Epithelial cell of proximal tubule (primary cell): ENCODE results near the gene TMEM119. TPM values are rescaled to one million over a fixed set of nuclear protein-coding genes. Genes with fewer than 3 reads are reported as not detected.
A peak's percentile ranks its signal among the peaks of the same experiment; 100 is the strongest.
"Not testable (repeated sequence)": the region's sequence is repeated elsewhere in the genome, so short reads cannot be mapped to it uniquely, and the experiment has no call there.

Source experiments
- DNase-seq: peaks from one replicate; pipeline ENCODE4 v3.0.0-alpha.2; 2011; ENCODE audit warnings: low read depth
- H3K4me3 ChIP-seq: 2 replicates; pipeline ENCODE4 v1.5.1; 2011; ENCODE audit warnings: low read depth, mild to moderate bottlenecking, low read length
- total RNA-seq: library from RNA; depleted of rRNA; stranded (reverse); fragments of >200 nt; gene quantifications from 2 replicates; pipeline ENCODE4 v1.2.3, GENCODE V29; 2015
- TF ChIP-seq, protein P1 (sequence below): conservative IDR thresholded peaks from 2 replicates; pipeline ENCODE4 v1.5.1; 2012; ENCODE audit warnings: low read depth, mild to moderate bottlenecking, low read length

The TMEM119 gene
- total RNA-seq, 1 donor from 2014 or later = 0.06 TPM

DNA sequence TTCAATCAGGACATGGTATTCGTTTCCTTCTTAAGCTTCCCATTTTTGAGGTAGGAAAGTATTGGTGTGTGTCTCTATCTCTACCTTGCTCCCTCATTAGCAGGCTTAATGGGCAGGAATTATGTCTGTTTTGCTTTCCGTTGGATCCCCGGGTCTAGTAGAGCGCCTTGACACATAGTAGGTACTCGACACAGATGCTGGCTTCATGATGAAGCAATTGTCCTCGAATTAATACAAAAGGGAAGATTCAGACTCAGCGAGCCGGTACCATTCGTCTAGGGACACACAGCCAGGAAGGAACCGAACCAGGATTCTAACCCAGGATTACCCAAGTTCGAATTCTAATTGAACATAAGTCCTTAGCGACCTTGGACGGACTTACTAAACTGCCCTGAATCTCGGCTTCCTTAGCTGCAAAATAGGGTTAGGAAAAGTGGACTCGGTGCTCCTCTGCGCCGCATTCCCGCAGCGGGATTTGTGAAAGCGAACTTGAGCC, 36.0 kb downstream of the TMEM119 start:
- H3K4me3 ChIP-seq = peak overlapping the region; percentile 92
- DNase-seq = no peak
- TF ChIP-seq, protein P1, sequence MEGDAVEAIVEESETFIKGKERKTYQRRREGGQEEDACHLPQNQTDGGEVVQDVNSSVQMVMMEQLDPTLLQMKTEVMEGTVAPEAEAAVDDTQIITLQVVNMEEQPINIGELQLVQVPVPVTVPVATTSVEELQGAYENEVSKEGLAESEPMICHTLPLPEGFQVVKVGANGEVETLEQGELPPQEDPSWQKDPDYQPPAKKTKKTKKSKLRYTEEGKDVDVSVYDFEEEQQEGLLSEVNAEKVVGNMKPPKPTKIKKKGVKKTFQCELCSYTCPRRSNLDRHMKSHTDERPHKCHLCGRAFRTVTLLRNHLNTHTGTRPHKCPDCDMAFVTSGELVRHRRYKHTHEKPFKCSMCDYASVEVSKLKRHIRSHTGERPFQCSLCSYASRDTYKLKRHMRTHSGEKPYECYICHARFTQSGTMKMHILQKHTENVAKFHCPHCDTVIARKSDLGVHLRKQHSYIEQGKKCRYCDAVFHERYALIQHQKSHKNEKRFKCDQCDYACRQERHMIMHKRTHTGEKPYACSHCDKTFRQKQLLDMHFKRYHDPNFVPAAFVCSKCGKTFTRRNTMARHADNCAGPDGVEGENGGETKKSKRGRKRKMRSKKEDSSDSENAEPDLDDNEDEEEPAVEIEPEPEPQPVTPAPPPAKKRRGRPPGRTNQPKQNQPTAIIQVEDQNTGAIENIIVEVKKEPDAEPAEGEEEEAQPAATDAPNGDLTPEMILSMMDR = no peak

DNA sequence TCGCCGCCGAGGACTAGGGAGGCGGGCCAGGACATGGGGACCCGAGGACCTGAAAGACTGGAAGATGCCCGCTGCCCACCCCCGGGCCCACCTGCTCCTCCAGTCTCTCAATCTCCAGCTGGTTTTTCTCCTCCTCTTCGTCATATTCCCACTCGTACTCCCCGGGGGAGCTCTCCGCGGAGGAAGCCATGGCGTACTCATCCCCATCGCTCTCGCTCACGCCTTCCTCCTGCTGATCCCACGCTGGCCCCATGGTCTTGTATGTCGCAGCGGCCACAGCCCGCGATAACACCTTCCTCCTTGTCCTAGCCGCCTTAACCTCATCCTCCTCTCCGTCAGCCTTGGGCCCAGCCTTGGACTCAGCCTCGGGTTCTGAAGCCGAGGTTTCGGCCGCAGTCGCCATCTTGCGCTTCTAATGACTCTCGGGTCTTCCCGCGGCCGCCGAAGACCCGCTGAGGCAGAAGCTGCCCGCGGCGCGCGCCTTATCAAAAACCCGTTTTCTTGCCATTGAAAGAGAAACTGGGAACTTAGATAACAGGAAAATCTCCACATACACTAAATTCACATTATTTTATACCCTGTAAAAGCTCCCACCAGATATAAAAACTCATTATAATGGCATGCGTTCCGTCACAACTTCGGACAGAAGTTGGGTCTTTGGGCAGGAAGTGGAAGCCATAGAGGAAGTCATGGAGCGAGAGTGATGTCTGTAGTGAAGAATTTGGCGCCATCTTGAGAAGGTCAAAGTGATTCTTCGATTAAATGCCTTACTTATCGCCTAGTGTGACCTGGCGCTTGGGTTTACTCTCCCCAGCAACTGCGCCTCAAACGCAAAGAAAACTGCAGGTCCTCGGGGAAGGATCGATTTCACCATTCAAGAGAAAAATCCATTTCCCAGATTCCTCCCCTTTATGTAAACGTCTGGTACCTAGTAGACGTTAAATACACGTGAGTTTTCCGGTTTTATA, 36.8 kb downstream of the TMEM119 start, which contains the start of gene SART3:
Gene SART3, minus strand, starts transcription at position 422 of the 968 bp plus-strand sequence. Its CDS starts 19 bp downstream, at position 403.
- peak; percentile 84 for DNase-seq
- TF ChIP-seq, protein P1 = no peak
- peak within 1 kb of the TSS; percentile 92 for H3K4me3 ChIP-seq

DNA sequence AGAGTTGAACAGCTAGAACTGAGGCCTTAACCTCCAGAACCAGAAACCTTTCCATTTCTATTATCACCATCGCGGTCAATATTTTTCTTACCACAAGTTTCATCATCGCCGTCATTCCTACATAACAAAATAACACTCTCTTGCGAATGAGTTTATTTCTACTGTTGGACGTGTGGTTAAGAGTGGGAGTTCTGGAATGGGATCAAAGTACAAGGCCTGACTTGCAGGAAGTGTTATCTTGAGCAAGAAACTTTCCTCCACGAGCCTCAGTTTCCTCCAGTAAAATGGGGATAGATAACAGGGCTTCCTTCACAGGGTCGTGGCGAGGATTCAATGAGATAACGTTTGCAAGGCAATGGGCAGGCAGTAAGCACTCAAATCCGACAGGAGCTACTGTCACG, 37.6 kb downstream of the TMEM119 start:
- TF ChIP-seq, protein P1 = no peak
- peak overlapping the region; percentile 92 for H3K4me3 ChIP-seq
- no peak for DNase-seq

DNA sequence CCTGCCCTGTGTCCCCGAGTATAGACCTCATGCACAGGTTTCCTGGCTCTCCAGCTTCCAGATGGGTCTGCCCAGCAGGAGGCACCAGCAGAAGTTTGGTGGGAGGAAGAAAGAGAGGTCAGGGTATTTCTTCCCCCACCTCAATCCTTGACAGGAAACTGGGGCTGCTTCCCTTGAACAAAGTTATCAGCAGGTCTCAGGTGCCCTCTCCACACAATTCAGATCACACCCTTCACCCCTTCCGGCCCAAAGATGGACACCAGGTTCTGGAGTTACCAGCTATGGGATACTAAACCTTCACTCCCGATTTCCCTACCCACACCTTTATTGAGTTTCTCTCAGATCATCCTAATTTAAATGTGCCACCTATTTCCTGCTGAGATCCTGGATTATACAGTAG, 38.1 kb downstream of the TMEM119 start:
- TF ChIP-seq, protein P1 = peak; percentile 32

DNA sequence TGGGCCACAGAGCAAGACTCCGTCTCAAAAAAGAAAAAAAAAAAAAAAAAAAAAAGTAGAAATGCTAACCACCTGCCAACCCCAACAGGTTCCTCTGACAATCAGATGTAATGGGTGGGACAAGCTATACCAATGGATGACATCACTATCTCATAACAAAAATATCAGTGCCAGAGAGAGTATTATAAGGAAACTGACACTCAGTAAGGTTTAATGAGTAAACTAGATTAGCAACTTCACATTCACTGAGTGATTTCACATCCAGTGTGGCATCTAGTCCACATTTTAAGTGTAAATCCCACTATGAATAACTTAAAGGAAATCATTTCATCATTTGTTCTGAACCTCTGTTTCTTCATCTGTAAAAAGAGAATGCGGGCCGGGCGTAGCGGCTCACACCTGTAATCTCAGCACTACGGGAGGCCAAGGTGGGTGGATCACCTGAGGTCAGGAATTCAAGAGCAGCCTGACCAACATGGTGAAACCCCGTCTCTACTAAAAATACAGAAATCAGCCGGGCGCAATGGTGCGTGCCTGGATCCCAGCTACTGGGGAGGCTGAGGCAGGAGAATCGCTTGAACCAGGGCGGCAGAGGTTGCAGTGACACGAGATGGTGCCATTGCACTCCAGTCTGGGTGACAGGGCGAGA, 38.8 kb downstream of the TMEM119 start:
- H3K4me3 ChIP-seq = no peak overlapping the region
- TF ChIP-seq, protein P1 = no peak
- DNase-seq = no peak

More for the DNA sequence above, 38.1 kb downstream of the TMEM119 start:
- peak overlapping the region; percentile 92 for H3K4me3 ChIP-seq
- DNase-seq = no peak

DNA sequence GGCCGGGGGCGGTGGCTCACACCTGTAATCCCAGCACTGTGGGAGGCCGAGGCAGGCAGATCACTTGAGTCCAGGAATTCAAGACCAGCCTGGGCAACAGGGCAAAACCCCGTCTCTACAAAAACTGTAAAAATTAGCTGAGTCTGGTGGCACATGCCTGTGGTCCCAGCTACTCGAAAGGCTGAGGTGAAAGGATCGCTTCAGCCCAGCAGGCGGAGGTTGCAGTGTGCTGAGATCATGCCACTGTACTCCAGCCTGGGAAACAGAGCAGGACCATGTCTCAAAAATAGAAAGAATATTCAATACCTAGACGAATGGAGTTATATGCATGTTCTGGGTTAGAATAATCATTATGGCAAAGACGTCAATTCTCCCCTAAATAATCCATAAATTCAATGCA, 42.5 kb downstream of the TMEM119 start:
- not testable (repeated sequence) for H3K4me3 ChIP-seq, DNase-seq

DNA sequence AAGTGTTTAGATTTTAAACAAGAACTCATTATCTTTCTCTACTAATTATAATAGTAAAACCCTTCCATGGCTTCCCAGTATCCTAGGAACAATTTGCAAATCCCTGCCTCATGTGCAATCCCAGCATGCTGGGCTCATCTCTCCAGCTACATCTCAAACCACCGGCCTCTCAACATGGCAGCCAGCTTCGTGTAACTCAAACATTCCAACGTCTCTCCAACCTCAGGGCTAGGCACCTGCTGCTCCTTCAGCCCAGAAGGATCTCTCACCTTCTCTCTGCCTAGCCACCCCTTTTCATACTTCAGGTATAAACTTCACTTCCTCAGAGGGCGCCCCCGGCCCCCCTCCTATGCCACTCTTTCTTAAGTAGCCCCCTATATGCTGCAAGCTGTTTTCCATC, 44.1 kb downstream of the TMEM119 start:
- TF ChIP-seq, protein P1 = no peak
- H3K4me3 ChIP-seq = no peak overlapping the region
- DNase-seq = no peak
